Measurements from ENCODE around the gene MEF2C. TPM values are rescaled to one million over a fixed set of nuclear protein-coding genes. Genes with fewer than 3 reads are reported as not detected.

Gene MEF2C
- total RNA-seq, 1 experiment from 2014 or later = 0.46 TPM

- no peak for DNase-seq (ENCODE audit: low spot score)
Observed at GRCh38 chr5:88888848-88889188, 5.8 kb upstream of the MEF2C start.

GRCh38 chr5:88888291-88888690 is 5.3 kb upstream of the MEF2C start:
- DNase-seq (ENCODE audit: low spot score) = no peak

- no peak for DNase-seq (ENCODE audit: low spot score)
Observed at GRCh38 chr5:88887342-88887741, 4.4 kb upstream of the MEF2C start.

- no peak for DNase-seq (ENCODE audit: low spot score)
Observed at GRCh38 chr5:88886746-88887341, 3.9 kb upstream of the MEF2C start.

GRCh38 chr5:88886252-88886651 is 3.3 kb upstream of the MEF2C start:
- no peak for DNase-seq (ENCODE audit: low spot score)

GRCh38 chr5:88885002-88885401 is 2.0 kb upstream of the MEF2C start:
- no peak for DNase-seq (ENCODE audit: low spot score)

GRCh38 chr5:88884608-88884877 is 1.6 kb upstream of the MEF2C start:
- no peak for DNase-seq (ENCODE audit: low spot score)

GRCh38 chr5:88883836-88884607 is 1.0 kb upstream of the MEF2C start:
- DNase-seq (ENCODE audit: low spot score) = peak; percentile 53

GRCh38 chr5:88882276-88883038 is 527 bp downstream of the MEF2C start:
- no peak for DNase-seq (ENCODE audit: low spot score)

- DNase-seq (ENCODE audit: low spot score) = no peak
Observed at GRCh38 chr5:88881571-88881971, 1.4 kb downstream of the MEF2C start.

GRCh38 chr5:88880201-88880600 is 2.8 kb downstream of the MEF2C start:
- DNase-seq (ENCODE audit: low spot score) = no peak

- no peak for DNase-seq (ENCODE audit: low spot score)
Observed at GRCh38 chr5:88879724-88880123, 3.3 kb downstream of the MEF2C start.

- peak; percentile 38 for DNase-seq (ENCODE audit: low spot score)
Observed at GRCh38 chr5:88878976-88879375, 4.0 kb downstream of the MEF2C start.

- no peak for DNase-seq (ENCODE audit: low spot score)
Observed at GRCh38 chr5:88877826-88878225, 5.2 kb downstream of the MEF2C start.

- DNase-seq (ENCODE audit: low spot score) = no peak
Observed at GRCh38 chr5:88876714-88877113, 6.3 kb downstream of the MEF2C start.

GRCh38 chr5:88875341-88876234 is 7.4 kb downstream of the MEF2C start:
- no peak for DNase-seq (ENCODE audit: low spot score)

- no peak for DNase-seq (ENCODE audit: low spot score)
Observed at GRCh38 chr5:88873447-88873846, 9.5 kb downstream of the MEF2C start.

GRCh38 chr5:88872971-88873370 is 10.0 kb downstream of the MEF2C start:
- DNase-seq (ENCODE audit: low spot score) = no peak

- DNase-seq (ENCODE audit: low spot score) = no peak
Observed at GRCh38 chr5:88870285-88870684, 12.7 kb downstream of the MEF2C start.

GRCh38 chr5:88868468-88869068 is 14.4 kb downstream of the MEF2C start:
- no peak for DNase-seq (ENCODE audit: low spot score)

- no peak for DNase-seq (ENCODE audit: low spot score)
Observed at GRCh38 chr5:88867638-88868037, 15.3 kb downstream of the MEF2C start.

GRCh38 chr5:88863523-88863922 is 19.5 kb downstream of the MEF2C start:
- no peak for DNase-seq (ENCODE audit: low spot score)

Data from HT-29 (cell line).